ENCODE data around the gene ZNF541. TPM values are rescaled to one million over a fixed set of nuclear protein-coding genes. Genes with fewer than 3 reads are reported as not detected.

The ZNF541 gene
- total RNA-seq, 6 experiments from 2014 or later: 0.12 to 0.25 (median 0.17) TPM; not detected in 2

GRCh38 chr19:47608074-47608918 is 35.3 kb upstream of the ZNF541 start:
- Histone ChIP-seq H3K27ac (peak overlapping the region; percentile 97 to 99 (median 98)), H3K4me3 (peak overlapping the region; percentile 99), H3K4me1 (peaks cover 0 to 19% (median 8%) of the 10 kb centered on the region in 4 donors), H3K36me3 (no peaks in the 10 kb centered on the region), H3K27me3 (no peaks in the 10 kb centered on the region), H3K9me3 (no peaks in the 10 kb centered on the region)
- ATAC-seq: peak; percentile 83 to 94 (median 86)
- WGBS (ENCODE audit: insufficient coverage, low coverage, low lambda C conversion rate, missing lambda C conversion rate): 0% methylated on average over 38 of the region's 94 CpGs
- intact Hi-C loops (cut with DNase I): no loop called here
- peak; percentile 95 to 97 (median 97) for DNase-seq
- TF ChIP-seq POLR2A (IDR thresholded peaks at IDR 0.05) (peak; percentile 92), CTCF (IDR thresholded peaks at IDR 0.05) (peak in 2 of 4 donors; percentile 5 to 37)

GRCh38 chr19:47607564-47608073 is 34.7 kb upstream of the ZNF541 start:
- H3K4me3 ChIP-seq: peak overlapping the region; percentile 99
- peak overlapping the region; percentile 97 to 99 (median 98) for H3K27ac ChIP-seq
- no peaks in the 10 kb centered on the region for H3K36me3 ChIP-seq
- no peaks in the 10 kb centered on the region for H3K27me3 ChIP-seq
- intact Hi-C loops (cut with DNase I): no loop called here
- 19% methylated on average over 18 of the region's 21 CpGs for WGBS (ENCODE audit: insufficient coverage, low coverage, low lambda C conversion rate, missing lambda C conversion rate)
- peaks cover 0 to 22% (median 8%) of the 10 kb centered on the region in 4 donors for H3K4me1 ChIP-seq
- DNase-seq: no peak
- H3K9me3 ChIP-seq: no peaks in the 10 kb centered on the region
- no peak for TF ChIP-seq POLR2A (IDR thresholded peaks at IDR 0.05)
- no peak for TF ChIP-seq CTCF (IDR thresholded peaks at IDR 0.05)
- ATAC-seq: no peak

DNA sequence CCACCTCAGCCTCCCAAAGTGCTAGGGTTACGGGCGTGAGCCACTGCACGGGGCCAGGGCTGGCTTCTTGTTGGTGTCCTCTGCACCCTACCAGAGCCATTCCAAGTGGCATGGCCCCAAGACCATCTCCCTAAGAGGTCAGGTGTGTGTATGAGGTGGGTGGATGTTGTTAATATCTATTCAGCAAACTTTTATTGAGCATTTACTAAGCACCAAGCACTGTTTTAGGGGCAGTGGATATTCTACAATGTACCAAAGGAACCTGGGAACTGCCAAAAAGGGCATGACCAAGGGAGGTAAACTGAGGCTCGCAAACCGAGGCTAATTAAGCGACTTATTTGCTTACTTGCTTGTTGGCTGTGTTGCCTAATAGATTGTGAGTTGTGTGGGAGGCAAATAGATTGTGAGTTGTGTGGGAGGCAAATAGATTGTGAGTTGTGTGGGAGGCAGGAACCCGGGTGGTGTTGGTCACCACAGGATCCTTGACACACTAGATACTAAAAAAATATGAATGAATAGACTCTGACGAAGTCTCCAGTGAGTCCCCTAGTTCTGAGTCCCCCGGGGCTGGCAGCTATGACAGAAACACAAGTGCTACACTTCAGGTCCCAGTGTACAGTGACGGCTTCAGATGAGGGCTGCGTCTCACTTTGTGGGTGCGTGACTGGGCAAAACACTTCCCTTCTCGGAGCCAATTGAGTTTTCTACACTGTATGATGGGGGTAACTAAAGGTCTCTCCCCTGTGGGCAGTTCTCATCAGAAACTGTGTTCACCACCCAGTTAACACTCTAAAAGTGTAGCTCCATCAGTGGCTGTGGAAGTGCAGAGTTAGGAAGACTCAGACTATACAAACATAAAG is 31.0 kb upstream of the ZNF541 start:
- no peaks in the 10 kb centered on the region for H3K27me3 ChIP-seq
- no peak overlapping the region for H3K4me3 ChIP-seq
- H3K36me3 ChIP-seq: no peaks in the 10 kb centered on the region
- intact Hi-C loops (cut with DNase I): no loop called here
- no peak for DNase-seq
- no peak overlapping the region for H3K27ac ChIP-seq
- H3K4me1 ChIP-seq: peaks cover 0 to 21% (median 2%) of the 10 kb centered on the region in 4 donors
- no peak for TF ChIP-seq POLR2A (IDR thresholded peaks at IDR 0.05)
- TF ChIP-seq CTCF (IDR thresholded peaks at IDR 0.05): no peak
- H3K9me3 ChIP-seq: no peaks in the 10 kb centered on the region
- WGBS (ENCODE audit: insufficient coverage, low coverage, low lambda C conversion rate, missing lambda C conversion rate): 49% methylated on average over 12 of the region's 13 CpGs
- no peak for ATAC-seq

GRCh38 chr19:47601180-47601904 is 28.4 kb upstream of the ZNF541 start:
- H3K4me3 ChIP-seq: peak overlapping the region; percentile 18 to 58 (median 48)
- 32% methylated on average over 10 of the region's 17 CpGs for WGBS (ENCODE audit: insufficient coverage, low coverage, low lambda C conversion rate, missing lambda C conversion rate)
- no peaks in the 10 kb centered on the region for H3K36me3 ChIP-seq
- H3K27me3 ChIP-seq: no peaks in the 10 kb centered on the region
- intact Hi-C loops (cut with DNase I): no loop called here
- H3K27ac ChIP-seq: peak overlapping the region; percentile 55 to 95 (median 87)
- ATAC-seq (peak; percentile 44 to 67 (median 58)), DNase-seq (peak; percentile 55 to 87 (median 68))
- no peak for TF ChIP-seq CTCF (IDR thresholded peaks at IDR 0.05)
- TF ChIP-seq POLR2A (IDR thresholded peaks at IDR 0.05): peak; percentile 39
- peaks cover 0 to 21% (median 2%) of the 10 kb centered on the region in 4 donors for H3K4me1 ChIP-seq
- no peaks in the 10 kb centered on the region for H3K9me3 ChIP-seq

All from right lobe of liver (tissue), 6 donors.